GM21576 (cell line): ENCODE measurements around the gene SPEG.
A peak's percentile ranks its signal among the peaks of the same experiment; 100 is the strongest.

ENCODE experiments used
- ATAC-seq: cut with Tn5 transposase; IDR thresholded peaks from one replicate; pipeline ENCODE4 v1.9.1; 2021; ENCODE audit warnings: mild to moderate bottlenecking, moderate library complexity; ENCODE audit not compliant: unreplicated experiment

SPEG gene

GRCh38 chr2:219475697-219476651, 41.3 kb downstream of the SPEG start:
- peak; percentile 56 for ATAC-seq

GRCh38 chr2:219476652-219477151, 42.1 kb downstream of the SPEG start:
- ATAC-seq: no peak

DNA sequence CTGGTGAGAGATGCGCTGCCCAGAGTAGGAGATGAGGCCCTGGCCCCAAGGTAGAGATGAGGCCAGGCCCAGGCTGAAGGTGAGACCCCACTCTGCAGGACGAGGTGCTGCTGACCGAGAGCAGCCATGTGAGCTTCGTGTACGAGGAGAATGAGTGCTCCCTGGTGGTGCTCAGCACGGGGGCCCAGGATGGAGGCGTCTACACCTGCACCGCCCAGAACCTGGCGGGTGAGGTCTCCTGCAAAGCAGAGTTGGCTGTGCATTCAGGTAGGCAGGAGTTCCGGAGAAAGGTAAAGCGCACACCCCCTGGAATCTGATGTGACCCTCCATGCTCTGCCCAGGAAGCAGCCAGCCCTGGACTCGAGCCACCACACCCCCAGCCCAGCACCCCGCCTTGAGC, 42.5 kb downstream of the SPEG start:
- ATAC-seq: no peak

DNA sequence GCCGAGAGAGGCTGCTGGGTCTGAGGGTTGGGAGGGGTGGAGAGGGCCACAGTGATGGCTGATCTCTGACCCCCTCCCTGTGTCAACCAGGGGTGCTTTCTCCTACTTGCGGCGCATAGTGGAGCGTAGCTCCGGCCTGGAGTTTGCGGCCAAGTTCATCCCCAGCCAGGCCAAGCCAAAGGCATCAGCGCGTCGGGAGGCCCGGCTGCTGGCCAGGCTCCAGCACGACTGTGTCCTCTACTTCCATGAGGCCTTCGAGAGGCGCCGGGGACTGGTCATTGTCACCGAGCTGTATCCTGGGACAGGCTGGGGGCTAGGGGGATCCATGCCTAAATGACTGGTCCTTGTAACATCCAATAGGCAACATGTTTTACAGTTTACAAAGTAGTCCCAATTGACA, 43.2 kb downstream of the SPEG start:
- ATAC-seq: no peak

DNA sequence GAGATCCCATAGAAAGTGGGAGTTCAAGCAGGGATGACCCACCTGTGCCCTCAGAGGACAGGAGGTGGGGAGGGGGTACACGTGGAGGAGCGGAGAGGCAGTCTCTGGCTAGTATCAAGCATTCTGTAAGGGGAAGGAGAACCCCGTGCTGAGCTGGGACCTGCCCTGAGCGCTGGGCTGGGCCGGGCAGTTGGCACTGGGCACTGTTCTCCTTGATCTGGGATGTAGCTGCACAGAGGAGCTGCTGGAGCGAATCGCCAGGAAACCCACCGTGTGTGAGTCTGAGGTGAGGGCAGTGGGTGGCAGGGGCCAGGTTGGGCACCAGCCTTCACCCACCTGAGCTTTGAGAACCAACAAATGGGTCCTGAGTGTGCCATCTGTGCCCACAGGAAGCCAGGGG, 44.3 kb downstream of the SPEG start:
- ATAC-seq: no peak

- ATAC-seq: no peak
Observed at GRCh38 chr2:219480004-219480403, 45.4 kb downstream of the SPEG start.

DNA sequence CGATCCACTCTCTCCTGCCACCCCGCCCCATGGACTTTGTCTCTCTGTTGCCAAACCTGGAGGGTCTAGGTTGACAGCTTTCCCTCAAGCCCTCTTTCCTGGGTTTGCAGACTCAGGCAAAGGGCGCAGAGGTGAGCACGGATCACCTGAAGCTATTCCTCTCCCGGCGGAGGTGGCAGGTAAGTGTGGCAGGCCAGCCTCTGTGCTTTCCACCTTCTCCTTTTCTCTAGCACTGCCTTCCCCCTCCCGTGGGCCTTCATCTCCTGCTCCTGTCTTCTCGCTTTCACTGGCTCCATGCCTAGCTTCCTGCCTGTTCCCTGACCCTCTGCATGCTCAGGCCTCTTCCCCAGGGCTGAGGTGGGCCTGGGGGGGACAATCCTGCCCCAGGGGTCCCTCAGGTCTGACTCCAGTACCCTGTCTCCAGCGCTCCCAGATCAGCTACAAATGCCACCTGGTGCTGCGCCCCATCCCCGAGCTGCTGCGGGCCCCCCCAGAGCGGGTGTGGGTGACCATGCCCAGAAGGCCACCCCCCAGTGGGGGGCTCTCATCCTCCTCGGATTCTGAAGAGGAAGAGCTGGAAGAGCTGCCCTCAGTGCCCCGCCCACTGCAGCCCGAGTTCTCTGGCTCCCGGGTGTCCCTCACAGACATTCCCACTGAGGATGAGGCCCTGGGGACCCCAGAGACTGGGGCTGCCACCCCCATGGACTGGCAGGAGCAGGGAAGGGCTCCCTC, 48.2 kb downstream of the SPEG start:
- ATAC-seq: no peak

- ATAC-seq: no peak
Observed at GRCh38 chr2:219483451-219484342, 49.1 kb downstream of the SPEG start.

DNA sequence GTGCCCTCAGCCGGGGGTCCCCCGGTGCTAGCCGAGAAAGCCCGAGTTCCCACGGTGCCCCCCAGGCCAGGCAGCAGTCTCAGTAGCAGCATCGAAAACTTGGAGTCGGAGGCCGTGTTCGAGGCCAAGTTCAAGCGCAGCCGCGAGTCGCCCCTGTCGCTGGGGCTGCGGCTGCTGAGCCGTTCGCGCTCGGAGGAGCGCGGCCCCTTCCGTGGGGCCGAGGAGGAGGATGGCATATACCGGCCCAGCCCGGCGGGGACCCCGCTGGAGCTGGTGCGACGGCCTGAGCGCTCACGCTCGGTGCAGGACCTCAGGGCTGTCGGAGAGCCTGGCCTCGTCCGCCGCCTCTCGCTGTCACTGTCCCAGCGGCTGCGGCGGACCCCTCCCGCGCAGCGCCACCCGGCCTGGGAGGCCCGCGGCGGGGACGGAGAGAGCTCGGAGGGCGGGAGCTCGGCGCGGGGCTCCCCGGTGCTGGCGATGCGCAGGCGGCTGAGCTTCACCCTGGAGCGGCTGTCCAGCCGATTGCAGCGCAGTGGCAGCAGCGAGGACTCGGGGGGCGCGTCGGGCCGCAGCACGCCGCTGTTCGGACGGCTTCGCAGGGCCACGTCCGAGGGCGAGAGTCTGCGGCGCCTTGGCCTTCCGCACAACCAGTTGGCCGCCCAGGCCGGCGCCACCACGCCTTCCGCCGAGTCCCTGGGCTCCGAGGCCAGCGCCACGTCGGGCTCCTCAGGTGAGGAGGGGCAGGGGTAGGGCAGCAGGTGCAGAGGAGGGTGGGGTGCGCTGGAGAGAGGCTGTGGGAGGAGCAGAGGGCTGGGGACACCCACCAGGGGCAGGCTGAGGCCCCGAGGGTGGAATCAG, 49.9 kb downstream of the SPEG start:
- ATAC-seq: no peak

DNA sequence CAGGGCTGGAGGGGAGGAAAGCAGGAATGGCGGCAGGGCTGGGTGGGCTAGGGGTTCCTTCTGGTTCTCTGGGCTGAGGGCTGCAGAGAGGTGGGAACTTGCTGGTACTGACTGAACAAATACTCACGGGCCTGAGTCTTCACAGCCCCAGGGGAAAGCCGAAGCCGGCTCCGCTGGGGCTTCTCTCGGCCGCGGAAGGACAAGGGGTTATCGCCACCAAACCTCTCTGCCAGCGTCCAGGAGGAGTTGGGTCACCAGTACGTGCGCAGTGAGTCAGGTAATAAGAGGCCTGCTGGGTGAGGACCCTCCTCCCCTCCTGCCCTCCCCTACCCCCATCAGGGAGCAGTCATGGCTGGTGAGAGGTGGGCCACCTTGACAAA, 50.5 kb downstream of the SPEG start:
- no peak for ATAC-seq

- ATAC-seq: no peak
Observed at GRCh38 chr2:219486380-219486959, 51.8 kb downstream of the SPEG start.

- ATAC-seq: no peak
Observed at GRCh38 chr2:219488149-219488843, 53.7 kb downstream of the SPEG start.

DNA sequence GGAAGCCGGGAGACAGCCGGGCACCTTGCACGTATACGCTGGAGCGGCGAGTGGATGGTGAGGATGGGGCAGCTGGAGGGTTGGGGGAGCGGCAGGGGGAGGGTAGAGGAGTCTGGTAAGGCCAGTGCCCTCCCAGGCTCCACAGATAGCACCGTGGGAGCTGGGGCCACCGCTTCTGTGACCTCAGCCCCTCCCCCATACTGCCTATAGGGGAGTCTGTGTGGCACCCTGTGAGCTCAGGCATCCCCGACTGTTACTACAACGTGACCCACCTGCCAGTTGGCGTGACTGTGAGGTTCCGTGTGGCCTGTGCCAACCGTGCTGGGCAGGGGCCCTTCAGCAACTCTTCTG, 54.2 kb downstream of the SPEG start:
- no peak for ATAC-seq

DNA sequence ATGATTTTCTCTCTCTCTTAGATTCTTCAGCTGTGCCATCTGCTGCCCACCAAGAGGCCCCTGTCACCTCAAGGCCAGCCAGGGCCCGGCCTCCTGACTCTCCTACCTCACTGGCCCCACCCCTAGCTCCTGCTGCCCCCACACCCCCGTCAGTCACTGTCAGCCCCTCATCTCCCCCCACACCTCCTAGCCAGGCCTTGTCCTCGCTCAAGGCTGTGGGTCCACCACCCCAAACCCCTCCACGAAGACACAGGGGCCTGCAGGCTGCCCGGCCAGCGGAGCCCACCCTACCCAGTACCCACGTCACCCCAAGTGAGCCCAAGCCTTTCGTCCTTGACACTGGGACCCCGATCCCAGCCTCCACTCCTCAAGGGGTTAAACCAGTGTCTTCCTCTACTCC, 54.7 kb downstream of the SPEG start:
- ATAC-seq: no peak

DNA sequence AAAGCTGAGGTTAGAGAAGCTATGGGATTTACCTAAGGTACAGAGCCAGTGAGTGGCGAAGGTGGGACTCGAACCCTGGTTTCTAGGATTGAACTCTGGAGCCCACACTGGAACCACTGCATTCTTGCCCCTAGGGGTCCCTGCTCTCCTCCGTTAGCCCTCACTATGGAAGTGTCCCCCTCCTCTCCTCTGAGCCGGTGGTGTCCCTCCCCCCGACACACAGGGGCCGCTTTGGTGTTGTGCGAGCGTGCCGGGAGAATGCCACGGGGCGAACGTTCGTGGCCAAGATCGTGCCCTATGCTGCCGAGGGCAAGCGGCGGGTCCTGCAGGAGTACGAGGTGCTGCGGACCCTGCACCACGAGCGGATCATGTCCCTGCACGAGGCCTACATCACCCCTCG, 55.5 kb downstream of the SPEG start:
- no peak for ATAC-seq

- ATAC-seq: no peak
Observed at GRCh38 chr2:219490600-219491130, 56.0 kb downstream of the SPEG start.

GRCh38 chr2:219491278-219491963, 56.8 kb downstream of the SPEG start:
- ATAC-seq: no peak

GRCh38 chr2:219492575-219492974, 57.9 kb downstream of the SPEG start:
- ATAC-seq: no peak
